NCI-H187 (cell line): ENCODE measurements around the gene TMEM120B.
"Not testable (repeated sequence)": the region's sequence is repeated elsewhere in the genome, so short reads cannot be mapped to it uniquely, and the experiment has no call there.

Source experiments
- DNase-seq, 2 experiments: peaks; one replicate each; lab custom pipeline; 2025; lab: John Stamatoyannopoulos, UW

The TMEM120B gene

GRCh38 chr12:121745545-121745944, 33.0 kb downstream of the TMEM120B start:
- DNase-seq: not testable (repeated sequence)

DNA sequence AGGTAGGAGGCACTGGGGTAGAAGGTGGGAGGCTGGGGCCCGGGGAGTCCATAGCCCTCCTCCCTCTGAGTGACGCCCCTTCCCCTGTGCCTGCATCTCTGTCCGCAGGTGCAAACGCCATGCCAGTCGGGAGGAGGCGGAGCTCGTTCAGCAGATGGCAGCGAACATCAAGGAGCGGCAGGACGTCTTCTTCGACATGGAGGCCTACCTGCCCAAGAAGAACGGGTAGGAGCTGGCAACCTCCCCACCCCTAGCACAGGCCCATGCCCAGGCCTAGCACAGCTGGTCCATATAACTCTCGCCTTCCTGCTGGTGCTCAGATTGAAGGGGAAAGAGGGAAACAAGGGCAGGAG, 35.6 kb downstream of the TMEM120B start:
- no peak for DNase-seq

GRCh38 chr12:121748571-121749265, 36.2 kb downstream of the TMEM120B start:
- no peak for DNase-seq

DNA sequence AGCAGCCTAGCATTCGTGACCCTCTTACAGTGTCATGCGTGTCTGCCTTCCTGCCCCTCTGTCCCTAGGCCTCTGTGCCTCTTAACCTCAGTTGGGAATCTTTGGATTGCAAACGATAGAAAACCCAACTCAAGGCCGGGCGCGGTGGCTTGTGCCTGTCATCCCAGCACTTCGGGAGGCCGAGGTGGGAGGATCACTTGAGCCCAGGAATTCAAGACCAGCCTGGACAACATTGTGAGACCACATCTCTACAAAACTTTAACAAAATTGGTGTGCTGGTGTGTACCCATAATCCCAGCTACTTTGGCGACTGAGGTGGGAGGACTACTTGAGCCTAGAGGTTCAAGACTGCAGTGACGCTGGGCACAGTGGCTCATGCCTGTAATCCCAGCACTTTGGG, 36.7 kb downstream of the TMEM120B start:
- no peak for DNase-seq

DNA sequence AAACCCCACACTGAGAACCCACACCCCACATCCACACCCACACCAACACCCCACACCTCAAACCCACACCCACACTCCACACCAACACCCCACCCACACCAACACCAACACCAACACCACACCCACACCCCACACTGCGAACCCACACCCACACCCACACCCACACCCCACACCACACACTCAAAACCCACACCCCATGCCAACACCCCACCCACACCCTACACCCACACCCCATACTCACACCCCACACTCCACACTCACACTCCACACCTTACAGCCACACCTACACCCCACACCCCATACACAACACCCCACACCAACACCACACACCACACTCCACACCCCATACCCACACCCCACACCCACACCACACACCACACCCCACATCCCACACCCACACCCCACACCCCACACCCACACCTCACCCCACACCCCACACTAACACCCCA, 38.0 kb downstream of the TMEM120B start:
- DNase-seq: no peak

DNA sequence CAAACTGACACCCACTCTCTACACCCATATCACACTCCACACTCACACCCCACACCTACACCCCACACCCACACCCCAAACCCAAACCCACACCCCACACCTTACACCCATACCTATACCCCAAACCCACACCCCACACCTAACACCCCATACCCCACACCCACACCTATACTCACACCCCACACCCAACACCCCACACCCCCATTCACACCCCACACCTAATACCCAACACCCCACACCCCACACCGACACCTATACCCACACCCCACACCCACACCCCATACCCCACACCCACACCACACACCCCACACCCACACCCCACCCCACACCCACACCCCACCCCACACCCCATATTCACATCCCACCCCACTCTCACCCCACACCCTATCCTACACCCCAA, 38.5 kb downstream of the TMEM120B start:
- no peak for DNase-seq

GRCh38 chr12:121751749-121752351, 39.3 kb downstream of the TMEM120B start:
- DNase-seq: no peak

GRCh38 chr12:121753844-121754264, 41.3 kb downstream of the TMEM120B start:
- DNase-seq: no peak

- DNase-seq: no peak
These were observed 42.3 kb downstream of the TMEM120B start for GRCh38 chr12:121754836-121755235.

- DNase-seq: no peak
These were observed 43.0 kb downstream of the TMEM120B start for GRCh38 chr12:121755591-121755990.

DNA sequence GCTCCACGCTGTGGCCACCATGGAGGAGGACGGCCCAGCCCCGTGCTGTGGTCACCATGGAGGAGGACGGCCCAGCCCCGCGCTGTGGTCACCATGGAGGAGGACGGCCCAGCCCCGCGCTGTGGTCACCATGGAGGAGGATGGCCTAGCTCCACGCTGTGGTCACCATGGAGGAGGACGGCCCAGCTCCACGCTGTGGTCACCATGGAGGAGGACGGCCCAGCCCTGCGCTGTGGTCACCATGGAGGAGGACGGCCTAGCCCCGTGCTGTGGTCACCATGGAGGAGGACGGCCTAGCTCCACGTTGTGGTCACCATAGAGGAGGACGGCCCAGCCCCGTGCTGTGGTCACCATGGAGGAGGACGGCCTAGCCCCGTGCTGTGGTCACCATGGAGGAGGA, 46.0 kb downstream of the TMEM120B start:
- DNase-seq: not testable (repeated sequence)

DNA sequence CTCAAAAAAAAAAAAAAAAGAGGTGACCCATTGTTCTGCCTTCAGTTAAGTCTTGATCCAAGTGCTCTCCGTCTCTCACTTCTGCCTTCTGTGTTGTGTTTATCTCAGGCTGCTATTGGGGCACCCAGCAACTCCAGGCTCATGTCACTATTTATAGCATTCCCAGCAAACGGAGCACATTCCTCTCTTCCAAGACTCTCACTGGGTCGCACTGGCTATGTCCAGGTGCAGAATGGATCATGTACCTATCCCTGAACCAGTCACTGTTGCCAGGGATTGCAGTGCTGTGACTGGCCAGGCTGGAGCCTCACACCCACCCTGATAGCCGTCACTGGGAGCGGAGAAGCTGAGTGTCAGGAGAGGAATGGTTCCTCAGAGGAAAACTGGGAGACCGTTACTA, 49.7 kb downstream of the TMEM120B start:
- no peak for DNase-seq

- DNase-seq: no peak
These were observed 52.3 kb downstream of the TMEM120B start for GRCh38 chr12:121764808-121765207.

DNA sequence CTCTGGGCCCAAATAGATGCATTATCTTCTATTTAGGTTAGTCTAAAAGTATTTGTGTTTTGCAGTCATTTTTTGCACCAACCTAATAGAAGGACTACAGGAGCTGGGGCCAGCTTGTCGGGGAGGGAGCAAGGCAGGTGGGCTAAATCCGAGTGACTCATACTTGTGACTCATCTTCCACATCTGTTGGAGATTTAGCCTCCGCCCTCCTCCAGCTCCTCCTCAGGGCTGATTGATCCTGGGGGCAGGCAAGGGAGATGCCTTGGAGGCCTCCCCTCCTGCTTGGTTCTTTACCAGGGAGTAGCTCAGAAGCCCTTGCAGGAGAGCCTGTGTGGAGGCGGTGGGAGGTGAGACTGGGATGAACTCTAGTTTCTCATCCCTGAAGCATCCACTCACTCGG, 53.0 kb downstream of the TMEM120B start:
- DNase-seq: no peak

GRCh38 chr12:121766290-121767039, 53.9 kb downstream of the TMEM120B start:
- DNase-seq: no peak

DNA sequence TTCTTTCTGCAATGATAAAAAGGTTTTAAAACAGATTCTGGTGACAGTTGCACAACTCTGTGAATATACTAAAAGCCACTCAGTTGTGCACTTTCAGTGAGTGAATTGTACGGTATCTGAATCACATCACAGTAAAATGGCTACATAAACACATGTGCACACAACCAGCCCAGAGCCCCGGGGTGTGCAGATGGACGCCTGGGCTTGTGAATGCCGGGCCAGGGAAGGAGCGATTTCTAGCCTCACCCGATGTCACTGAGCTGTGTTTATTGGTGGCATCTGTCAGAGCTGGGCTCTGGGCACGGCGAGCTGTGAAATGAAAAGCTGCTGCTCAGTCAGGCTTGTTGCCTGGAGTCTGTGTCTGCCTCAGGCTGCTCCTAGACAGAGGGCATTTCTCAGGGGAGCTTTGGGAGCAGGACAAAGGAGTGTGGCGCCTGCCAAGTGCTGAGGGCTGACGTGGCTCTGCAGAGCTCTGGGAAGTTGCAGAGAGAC, 55.0 kb downstream of the TMEM120B start:
- DNase-seq: no peak

- no peak for DNase-seq
These were observed 56.8 kb downstream of the TMEM120B start for GRCh38 chr12:121769297-121769830.

- DNase-seq: no peak
These were observed 57.3 kb downstream of the TMEM120B start for GRCh38 chr12:121769831-121770301.

DNA sequence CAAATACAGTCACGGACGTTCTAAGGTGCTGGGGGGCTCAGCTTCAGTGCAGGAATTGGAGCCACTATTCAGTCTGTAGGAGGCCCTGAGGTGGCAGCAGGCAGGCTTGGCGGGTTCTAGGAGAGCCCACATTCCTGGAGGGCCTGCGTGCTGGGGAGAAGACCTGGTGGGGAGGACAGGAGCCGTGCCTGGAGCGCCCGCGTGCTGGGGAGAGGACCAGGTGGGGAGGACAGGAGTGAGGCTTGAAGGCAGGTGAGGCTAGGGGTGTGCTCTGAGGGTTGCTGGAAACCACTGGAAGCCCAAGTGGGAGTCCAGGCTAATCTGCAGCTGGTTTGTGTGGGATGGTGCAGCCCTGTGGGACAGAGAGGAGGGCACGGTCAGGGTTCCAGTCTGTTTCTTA, 57.8 kb downstream of the TMEM120B start:
- no peak for DNase-seq

DNA sequence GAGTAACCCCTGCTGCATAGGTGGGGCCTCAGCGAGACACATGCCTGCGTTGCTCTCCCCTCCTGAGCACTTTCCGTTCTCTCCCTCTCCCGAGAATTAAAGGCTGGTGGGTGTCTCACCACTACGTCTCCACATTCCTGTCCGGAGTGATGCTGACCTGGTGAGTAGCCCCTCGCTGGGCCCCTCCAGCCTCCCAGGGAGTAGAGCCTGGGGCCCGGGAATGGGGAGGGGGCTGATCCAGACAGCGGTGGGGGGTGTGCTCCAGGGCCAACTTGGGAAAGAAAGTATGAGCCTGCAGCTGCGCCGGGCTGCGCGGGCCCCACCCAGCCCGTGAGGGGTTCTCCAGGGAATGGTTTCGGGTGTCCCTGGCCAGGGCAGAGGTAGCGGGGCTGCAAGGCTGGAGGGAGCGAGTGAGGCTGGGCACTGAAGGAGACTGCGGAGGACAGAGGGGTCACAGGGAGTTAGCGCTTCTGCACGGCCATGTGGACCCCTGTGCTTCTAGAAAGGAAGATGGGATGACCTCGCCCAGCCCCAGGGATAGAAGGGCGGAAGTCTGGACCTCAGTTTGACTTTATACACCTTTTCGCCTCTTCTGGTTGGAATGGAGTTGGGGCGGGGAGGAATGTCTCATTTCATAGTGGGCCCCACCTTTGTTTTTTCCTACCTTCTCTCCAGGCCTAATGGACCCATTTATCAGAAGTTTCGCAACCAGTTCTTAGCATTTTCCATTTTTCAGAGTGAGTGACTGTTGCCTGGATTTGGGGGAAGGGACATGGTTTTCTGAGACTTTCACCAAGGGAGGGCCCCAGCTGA, 58.5 kb downstream of the TMEM120B start:
- DNase-seq: no peak

GRCh38 chr12:121773011-121773777, 60.6 kb downstream of the TMEM120B start:
- DNase-seq: peak in 1 of 2 experiments; percentile 22
